Lower leg skin (tissue), 4 donors: ENCODE results near the gene TRIO. TPM values are rescaled to one million over a fixed set of nuclear protein-coding genes. Genes with fewer than 3 reads are reported as not detected.
A peak's percentile ranks its signal among the peaks of the same experiment; 100 is the strongest.

Experiments used
- DNase-seq, 2 donors: peaks; one replicate each; pipeline ENCODE4 v3.0.0-alpha.2; 2019; ENCODE audit warnings: low spot score in 2 of 2
- H3K4me3 ChIP-seq: fragments of 200-600 bp; sonication (generic); 2 replicates; pipeline ENCODE4 v1.5.1; 2017; ENCODE audit warnings: mild to moderate bottlenecking, low read depth; ENCODE audit not compliant: poor library complexity, severe bottlenecking
- POLR2A ChIP-seq, 2 donors: fragments of 450-650 bp; IDR thresholded peaks; one replicate each; pipeline ENCODE4 v1.6.1; 2016 to 2017; ENCODE audit warnings: antibody characterized with exemption in 2 of 2, mild to moderate bottlenecking in 1 of 2, moderate library complexity in 1 of 2
- WGBS, 2 donors: methylation state at CpG; one replicate each; pipeline ENCODE4 v1.1.5; 2018; 5-methylcytosine and 5-hydroxymethylcytosine counted together
- intact Hi-C: fragments of 100-400 bp; cut with DNase I; formaldehyde crosslinking; loops from one replicate; pipeline ENCODE4 v1.15.0; 2023; ENCODE audit warnings: low total_unique reads
- total RNA-seq, 4 donors: library from RNA; depleted of rRNA; stranded (reverse); fragments of >200 nt; gene quantifications; one replicate each; pipeline ENCODE4 v1.1.0, GENCODE V29; 2016
- TF ChIP-seq, protein P1 (sequence below), 3 donors: fragments of 450-650 bp; IDR thresholded peaks; one replicate each; pipeline ENCODE4 v1.5.1; 2016; ENCODE audit warnings: antibody characterized with exemption in 3 of 3, mild to moderate bottlenecking in 3 of 3, moderate library complexity in 2 of 3

The TRIO gene
- total RNA-seq, 4 donors from 2014 or later: 47.8 to 101 (median 64.5) TPM

DNA sequence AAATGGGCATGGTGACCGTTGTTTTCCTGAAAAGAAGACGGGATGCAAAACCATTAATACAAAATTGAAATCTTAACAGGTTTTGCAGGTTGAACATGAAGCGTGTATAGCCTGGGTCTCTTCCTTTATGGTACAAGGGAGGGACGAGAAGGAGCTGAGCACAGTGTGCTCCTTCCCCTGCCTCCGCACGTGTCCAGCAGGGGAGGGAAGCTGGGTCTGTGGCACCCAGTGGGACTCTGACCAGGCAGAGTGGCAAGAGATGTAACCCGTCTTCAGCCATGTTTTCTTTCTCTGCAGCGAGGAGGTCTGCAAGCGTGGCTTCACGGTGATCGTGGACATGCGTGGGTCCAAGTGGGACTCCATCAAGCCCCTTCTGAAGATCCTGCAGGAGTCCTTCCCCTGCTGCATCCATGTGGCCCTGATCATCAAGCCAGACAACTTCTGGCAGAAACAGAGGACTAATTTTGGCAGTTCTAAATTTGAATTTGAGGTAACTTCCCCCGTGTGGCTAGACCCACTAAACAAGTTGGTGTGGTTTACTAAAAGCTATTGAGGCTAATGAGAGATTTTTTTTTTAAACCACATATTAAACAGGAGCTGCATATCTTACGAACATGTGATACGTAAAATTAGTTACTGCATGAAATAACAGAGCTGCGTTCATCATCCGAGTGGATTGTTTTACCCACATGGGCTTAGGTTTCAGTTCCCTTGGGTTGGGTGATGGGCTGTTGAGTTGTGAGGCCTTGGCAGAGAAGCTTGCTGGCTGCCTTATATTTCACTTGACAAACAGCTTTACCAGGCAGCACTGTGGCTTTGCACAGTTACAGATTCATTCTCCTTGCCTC is 143.7 kb downstream of the TRIO start:
- peak in 1 of 2 donors; percentile 61 for DNase-seq
- 85 to 86% methylated on average over 16 to 17 of the region's 17 CpGs for WGBS, 2 donors
- TF ChIP-seq POLR2A (IDR thresholded peaks at IDR 0.05): no peak
- H3K4me3 ChIP-seq: no peak overlapping the region
- intact Hi-C loops: no loop called here

DNA sequence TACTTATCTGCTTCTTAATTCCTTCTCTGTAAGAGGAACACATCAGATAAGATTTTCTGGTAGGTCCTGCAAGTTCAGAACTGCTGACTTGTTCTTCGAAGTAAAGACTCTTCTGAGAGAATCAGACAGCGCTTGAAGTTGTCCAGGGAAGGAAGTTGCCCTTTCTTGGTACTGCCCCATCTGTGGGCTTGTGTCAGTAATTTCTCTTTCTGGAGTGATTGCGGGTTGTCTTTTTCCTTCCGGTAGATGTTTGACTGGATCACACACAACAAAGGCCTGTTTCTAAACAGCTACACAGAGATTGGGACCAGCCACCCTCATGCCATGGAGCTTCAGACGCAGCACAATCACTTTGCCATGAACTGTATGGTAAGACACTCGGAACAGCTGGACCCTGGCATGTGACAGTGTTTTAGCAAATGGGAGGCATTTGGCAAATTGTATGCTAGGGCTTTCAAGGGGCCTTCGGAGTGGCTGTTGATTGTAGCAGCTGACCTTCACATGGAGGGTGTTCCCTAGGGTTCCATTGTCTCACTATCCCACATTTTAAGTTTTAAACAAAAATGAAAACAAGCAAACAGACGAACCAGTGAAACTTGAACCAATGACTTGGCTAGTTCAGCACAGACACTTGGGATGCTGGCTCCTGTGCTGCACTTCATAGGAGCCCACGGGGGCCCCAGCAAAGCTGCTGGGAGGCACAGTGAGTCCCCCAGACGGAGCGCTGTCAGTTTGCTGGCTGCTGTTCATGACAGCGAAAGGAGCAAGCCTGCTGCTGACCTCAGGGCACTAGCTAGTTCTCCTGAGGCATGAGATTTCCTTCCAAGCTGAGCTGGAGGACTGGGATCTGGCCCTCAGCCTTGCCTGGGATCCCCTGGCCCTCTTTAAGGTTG is 149.9 kb downstream of the TRIO start:
- TF ChIP-seq, protein P1, sequence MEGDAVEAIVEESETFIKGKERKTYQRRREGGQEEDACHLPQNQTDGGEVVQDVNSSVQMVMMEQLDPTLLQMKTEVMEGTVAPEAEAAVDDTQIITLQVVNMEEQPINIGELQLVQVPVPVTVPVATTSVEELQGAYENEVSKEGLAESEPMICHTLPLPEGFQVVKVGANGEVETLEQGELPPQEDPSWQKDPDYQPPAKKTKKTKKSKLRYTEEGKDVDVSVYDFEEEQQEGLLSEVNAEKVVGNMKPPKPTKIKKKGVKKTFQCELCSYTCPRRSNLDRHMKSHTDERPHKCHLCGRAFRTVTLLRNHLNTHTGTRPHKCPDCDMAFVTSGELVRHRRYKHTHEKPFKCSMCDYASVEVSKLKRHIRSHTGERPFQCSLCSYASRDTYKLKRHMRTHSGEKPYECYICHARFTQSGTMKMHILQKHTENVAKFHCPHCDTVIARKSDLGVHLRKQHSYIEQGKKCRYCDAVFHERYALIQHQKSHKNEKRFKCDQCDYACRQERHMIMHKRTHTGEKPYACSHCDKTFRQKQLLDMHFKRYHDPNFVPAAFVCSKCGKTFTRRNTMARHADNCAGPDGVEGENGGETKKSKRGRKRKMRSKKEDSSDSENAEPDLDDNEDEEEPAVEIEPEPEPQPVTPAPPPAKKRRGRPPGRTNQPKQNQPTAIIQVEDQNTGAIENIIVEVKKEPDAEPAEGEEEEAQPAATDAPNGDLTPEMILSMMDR (IDR thresholded peaks at IDR 0.05): no peak
- TF ChIP-seq POLR2A (IDR thresholded peaks at IDR 0.05): no peak
- intact Hi-C loops: no loop called here
- no peak overlapping the region for H3K4me3 ChIP-seq
- 87 to 88% methylated on average over 12 of the region's 12 CpGs for WGBS, 2 donors
- no peak for DNase-seq

DNA sequence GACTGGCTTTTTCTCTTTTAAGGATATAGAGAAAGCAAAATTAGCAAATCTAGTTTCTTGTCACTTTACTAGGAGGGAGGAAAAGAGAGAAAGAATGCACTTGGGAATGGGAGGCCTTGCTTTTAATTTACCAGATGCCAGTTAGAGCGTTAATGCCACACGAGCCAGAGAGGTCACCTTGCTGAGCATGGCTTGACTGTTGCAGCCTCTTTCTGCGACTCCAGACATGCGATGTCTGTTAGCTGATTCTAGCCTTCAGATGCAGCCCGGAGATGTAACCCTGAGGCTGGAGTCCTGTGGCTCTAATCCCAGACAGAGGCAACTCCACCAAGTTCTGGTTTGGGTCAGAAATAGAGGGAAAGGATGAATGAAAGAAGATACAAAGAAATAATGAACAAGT is 152.5 kb downstream of the TRIO start:
- no peak for DNase-seq
- 35 to 37% methylated on average over 5 of the region's 5 CpGs for WGBS, 2 donors
- intact Hi-C loops: no loop called here
- no peak overlapping the region for H3K4me3 ChIP-seq
- TF ChIP-seq, protein P1 (IDR thresholded peaks at IDR 0.05): no peak
- TF ChIP-seq POLR2A (IDR thresholded peaks at IDR 0.05): no peak

DNA sequence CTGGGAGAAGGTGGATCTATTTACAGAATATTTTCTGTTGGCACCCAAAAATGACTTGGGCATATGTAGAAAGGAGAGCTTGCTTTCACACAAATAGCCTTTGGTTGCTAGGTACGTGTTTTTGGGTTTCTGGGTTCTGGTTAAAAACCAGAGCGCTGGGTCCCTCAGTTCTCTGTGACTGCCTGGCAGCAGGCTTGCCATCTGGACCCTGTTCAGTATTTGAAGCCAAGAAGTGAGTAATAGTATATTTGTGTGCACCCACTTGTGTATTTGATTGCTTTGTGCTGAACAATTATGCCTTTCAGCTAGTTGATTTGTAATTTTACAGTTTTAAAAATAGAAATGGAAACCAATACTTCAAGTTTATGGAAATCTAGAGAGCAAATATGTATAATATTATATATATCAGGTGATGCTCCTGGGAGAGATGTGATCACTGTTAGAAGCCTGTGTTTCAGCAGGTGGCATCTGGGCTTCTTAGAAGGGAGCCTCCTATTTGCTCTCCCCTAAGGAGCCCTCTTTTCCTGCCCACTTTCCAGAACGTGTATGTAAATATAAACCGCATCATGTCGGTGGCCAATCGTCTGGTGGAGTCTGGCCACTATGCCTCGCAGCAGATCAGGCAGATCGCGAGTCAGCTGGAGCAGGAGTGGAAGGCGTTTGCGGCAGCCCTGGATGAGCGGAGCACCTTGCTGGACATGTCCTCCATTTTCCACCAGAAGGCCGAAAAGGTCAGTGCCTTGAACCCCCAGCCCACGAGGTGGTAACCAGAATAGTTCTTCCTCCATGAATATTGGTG is 153.6 kb downstream of the TRIO start:
- TF ChIP-seq, protein P1 (IDR thresholded peaks at IDR 0.05): no peak
- no peak for TF ChIP-seq POLR2A (IDR thresholded peaks at IDR 0.05)
- DNase-seq: no peak
- 60 to 66% methylated on average over 14 of the region's 14 CpGs for WGBS, 2 donors
- intact Hi-C loops: no loop called here
- H3K4me3 ChIP-seq: no peak overlapping the region

DNA sequence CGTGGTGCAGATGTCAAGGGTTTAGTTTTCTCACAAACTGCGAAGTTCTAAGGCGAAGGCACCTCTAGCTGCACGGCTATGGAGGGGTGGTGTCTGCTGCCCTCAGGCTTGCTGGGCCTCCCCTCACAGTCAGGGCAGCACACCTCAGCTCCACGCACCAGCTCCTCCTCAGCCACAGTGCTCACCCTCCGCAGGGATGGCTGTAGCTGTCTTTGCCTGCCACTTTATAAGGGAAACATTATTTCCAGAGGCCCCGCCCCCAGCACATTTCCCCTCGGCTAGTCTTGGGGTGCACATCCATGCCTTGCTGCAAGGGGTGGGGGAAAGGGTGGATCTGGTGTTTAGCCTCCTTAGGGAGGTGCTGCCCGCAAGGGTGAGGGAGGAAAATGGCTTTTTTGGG is 154.6 kb downstream of the TRIO start:
- TF ChIP-seq, protein P1 (IDR thresholded peaks at IDR 0.05): no peak
- WGBS, 2 donors: 84 to 87% methylated on average over 9 of the region's 9 CpGs
- no peak for DNase-seq
- intact Hi-C loops: no loop called here
- no peak overlapping the region for H3K4me3 ChIP-seq
